ENCODE data around the gene ADH1B.
"Not testable (repeated sequence)": the region's sequence is repeated elsewhere in the genome, so short reads cannot be mapped to it uniquely, and the experiment has no call there.

DNA sequence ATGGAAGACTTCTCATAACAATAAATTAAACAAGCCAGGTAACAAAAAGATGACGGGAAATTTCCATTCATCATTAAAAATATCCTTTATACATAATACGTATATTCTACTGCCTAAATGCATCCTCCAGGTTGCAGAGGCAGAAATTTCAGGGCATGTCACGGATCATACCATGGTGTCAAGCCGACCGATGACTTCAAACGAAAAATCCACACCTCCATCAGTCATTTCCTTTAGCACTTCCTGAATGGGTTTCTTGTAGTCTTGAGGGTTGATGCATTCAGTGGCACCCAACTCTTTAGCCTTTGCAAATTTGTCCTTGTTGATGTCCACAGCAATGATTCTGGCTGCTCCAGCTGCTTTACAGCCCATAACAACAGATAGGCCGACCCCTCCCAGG lies 21.4 kb upstream of the ADH1B start:
- not testable (repeated sequence) for TF ChIP-seq POLR2AphosphoS5, EP300, POLR2A (IDR thresholded peaks at IDR 0.05)
- TF ChIP-seq, protein P1, sequence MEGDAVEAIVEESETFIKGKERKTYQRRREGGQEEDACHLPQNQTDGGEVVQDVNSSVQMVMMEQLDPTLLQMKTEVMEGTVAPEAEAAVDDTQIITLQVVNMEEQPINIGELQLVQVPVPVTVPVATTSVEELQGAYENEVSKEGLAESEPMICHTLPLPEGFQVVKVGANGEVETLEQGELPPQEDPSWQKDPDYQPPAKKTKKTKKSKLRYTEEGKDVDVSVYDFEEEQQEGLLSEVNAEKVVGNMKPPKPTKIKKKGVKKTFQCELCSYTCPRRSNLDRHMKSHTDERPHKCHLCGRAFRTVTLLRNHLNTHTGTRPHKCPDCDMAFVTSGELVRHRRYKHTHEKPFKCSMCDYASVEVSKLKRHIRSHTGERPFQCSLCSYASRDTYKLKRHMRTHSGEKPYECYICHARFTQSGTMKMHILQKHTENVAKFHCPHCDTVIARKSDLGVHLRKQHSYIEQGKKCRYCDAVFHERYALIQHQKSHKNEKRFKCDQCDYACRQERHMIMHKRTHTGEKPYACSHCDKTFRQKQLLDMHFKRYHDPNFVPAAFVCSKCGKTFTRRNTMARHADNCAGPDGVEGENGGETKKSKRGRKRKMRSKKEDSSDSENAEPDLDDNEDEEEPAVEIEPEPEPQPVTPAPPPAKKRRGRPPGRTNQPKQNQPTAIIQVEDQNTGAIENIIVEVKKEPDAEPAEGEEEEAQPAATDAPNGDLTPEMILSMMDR (IDR thresholded peaks at IDR 0.05): not testable (repeated sequence)

Measured in suprapubic skin (tissue), 4 donors.